ENCODE results near the gene MYO19.

DNA sequence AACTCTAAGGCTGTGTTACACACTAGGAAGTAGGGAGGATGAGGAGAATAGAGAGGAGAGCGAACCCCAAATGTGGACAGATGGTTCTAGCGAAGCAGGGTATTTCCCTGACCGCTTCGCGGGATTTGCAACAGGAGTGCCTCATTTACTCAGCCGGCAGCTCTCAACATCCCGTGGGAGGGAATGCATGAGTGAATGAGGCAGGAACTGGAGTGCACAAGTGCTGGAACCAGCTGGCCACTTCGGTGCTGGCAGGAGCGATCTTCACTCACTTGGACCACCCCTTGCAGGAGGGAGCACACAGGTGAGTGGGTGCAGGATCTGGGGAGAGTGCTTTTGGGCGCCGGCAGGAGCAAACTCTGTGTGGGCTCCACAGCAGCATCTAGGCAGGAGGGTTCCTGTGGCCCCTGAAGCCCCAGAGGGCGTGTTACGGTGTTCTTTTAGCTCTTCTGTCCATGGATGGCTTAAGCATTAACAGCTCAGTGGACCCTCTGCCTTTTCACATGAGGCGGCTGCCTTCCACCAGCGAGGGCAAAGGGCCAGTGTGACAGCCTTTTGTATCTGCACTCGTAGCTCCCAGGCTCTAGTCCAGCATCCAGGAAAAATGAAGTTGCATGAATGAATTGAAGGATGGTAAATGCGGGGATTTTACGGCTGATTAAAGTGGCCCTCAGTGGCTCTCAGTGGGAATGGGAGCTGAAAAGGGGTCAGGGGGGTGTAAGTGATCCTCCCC is 65.6 kb downstream of the MYO19 start:
- TF ChIP-seq, protein P1, sequence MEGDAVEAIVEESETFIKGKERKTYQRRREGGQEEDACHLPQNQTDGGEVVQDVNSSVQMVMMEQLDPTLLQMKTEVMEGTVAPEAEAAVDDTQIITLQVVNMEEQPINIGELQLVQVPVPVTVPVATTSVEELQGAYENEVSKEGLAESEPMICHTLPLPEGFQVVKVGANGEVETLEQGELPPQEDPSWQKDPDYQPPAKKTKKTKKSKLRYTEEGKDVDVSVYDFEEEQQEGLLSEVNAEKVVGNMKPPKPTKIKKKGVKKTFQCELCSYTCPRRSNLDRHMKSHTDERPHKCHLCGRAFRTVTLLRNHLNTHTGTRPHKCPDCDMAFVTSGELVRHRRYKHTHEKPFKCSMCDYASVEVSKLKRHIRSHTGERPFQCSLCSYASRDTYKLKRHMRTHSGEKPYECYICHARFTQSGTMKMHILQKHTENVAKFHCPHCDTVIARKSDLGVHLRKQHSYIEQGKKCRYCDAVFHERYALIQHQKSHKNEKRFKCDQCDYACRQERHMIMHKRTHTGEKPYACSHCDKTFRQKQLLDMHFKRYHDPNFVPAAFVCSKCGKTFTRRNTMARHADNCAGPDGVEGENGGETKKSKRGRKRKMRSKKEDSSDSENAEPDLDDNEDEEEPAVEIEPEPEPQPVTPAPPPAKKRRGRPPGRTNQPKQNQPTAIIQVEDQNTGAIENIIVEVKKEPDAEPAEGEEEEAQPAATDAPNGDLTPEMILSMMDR (conservative IDR thresholded peaks at IDR 0.05; ENCODE audit: low read length), result no peak
- no peak for TF ChIP-seq EZH2phosphoT487 (IDR thresholded peaks at IDR 0.05; ENCODE audit: borderline replicate concordance)
